DOHH2 (cell line): ENCODE measurements around the gene CYTH3.

Experiments used
- EZH2phosphoT487 ChIP-seq: fragments of 200-600 bp; sonication (generic); IDR thresholded peaks from 2 replicates; pipeline ENCODE4 v1.6.1; 2017; ENCODE audit warnings: borderline replicate concordance, mild to moderate bottlenecking, antibody characterized with exemption, low read length, moderate library complexity, mixed read lengths
- TF ChIP-seq, protein P1 (sequence below): fragments of 200-600 bp; sonication (generic); IDR thresholded peaks from one replicate; pipeline ENCODE4 v1.5.1; 2014; ENCODE audit warnings: antibody characterized with exemption, mild to moderate bottlenecking, low read depth, low read length; ENCODE audit not compliant: poor library complexity, severe bottlenecking

DNA sequence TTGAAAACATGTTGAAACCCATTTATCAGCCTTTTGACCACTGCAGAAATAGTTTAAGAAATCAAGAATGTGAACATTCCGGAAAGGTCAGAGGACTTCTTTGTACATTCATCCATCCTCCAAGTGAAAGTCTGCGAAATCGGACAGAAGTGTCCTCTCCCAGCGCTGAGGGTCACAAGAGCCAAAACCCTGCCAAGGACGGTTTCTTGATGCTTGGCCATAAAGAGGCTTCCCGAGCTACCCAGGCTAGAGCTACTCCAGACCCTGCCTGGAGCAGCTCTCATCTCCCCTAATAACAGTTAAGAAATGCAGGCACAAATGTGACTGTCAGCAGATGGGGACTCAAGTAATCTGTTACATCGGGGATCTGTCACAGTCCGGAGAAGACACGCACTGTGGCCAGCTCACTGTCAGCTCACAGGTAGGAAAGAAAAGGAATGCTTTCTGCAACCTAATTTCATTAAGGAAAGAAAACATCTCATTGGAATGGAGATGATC, 4.5 kb upstream of the CYTH3 start:
- TF ChIP-seq, protein P1, sequence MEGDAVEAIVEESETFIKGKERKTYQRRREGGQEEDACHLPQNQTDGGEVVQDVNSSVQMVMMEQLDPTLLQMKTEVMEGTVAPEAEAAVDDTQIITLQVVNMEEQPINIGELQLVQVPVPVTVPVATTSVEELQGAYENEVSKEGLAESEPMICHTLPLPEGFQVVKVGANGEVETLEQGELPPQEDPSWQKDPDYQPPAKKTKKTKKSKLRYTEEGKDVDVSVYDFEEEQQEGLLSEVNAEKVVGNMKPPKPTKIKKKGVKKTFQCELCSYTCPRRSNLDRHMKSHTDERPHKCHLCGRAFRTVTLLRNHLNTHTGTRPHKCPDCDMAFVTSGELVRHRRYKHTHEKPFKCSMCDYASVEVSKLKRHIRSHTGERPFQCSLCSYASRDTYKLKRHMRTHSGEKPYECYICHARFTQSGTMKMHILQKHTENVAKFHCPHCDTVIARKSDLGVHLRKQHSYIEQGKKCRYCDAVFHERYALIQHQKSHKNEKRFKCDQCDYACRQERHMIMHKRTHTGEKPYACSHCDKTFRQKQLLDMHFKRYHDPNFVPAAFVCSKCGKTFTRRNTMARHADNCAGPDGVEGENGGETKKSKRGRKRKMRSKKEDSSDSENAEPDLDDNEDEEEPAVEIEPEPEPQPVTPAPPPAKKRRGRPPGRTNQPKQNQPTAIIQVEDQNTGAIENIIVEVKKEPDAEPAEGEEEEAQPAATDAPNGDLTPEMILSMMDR, result no peak
- TF ChIP-seq EZH2phosphoT487, result no peak
